Thyroid gland (tissue), 4 donors: ENCODE results near the gene ATE1.

Source experiments
- POLR2A ChIP-seq, 2 donors: fragments of 450-650 bp; IDR thresholded peaks; one replicate each; pipeline ENCODE4 v1.6.1; 2017; ENCODE audit warnings: antibody characterized with exemption in 2 of 2, mild to moderate bottlenecking in 2 of 2, moderate library complexity in 1 of 2
- TF ChIP-seq, protein P1 (sequence below), 6 experiments: fragments of 200-600 bp in 3 of 6; fragments of 450-650 bp in 3 of 6; sonication (generic) in 3 of 6; IDR thresholded peaks; one replicate each; pipeline ENCODE4 v1.5.1; 2016 to 2019; ENCODE audit warnings: antibody characterized with exemption in 6 of 6, mild to moderate bottlenecking in 2 of 6, inconsistent platforms in 1 of 6, moderate library complexity in 1 of 6

DNA sequence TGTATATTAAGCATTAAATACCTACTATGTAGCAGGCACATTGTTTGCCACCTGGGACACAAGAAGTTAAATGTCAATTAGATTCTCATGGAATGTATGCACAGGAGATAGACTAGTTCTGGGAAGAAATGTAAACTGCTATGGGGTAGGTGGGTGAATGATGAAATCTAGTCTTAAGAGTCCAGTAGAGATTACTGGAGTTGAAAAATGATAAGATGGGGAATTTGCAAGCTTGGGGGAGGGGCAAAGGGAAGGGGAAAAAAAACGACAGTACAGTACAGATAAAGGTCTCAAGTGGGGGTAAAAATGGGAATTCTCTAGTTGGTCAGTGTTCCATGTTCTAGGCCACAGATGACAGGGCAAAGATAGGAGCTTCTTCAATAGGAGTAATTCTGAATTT lies 94.4 kb downstream of the ATE1 start:
- TF ChIP-seq, protein P1, sequence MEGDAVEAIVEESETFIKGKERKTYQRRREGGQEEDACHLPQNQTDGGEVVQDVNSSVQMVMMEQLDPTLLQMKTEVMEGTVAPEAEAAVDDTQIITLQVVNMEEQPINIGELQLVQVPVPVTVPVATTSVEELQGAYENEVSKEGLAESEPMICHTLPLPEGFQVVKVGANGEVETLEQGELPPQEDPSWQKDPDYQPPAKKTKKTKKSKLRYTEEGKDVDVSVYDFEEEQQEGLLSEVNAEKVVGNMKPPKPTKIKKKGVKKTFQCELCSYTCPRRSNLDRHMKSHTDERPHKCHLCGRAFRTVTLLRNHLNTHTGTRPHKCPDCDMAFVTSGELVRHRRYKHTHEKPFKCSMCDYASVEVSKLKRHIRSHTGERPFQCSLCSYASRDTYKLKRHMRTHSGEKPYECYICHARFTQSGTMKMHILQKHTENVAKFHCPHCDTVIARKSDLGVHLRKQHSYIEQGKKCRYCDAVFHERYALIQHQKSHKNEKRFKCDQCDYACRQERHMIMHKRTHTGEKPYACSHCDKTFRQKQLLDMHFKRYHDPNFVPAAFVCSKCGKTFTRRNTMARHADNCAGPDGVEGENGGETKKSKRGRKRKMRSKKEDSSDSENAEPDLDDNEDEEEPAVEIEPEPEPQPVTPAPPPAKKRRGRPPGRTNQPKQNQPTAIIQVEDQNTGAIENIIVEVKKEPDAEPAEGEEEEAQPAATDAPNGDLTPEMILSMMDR (IDR thresholded peaks at IDR 0.05) = no peak
- TF ChIP-seq POLR2A (IDR thresholded peaks at IDR 0.05) = no peak
